ENCODE measurements around the gene EIF3I.
A peak's percentile ranks its signal among the peaks of the same experiment; 100 is the strongest.

The EIF3I gene

DNA sequence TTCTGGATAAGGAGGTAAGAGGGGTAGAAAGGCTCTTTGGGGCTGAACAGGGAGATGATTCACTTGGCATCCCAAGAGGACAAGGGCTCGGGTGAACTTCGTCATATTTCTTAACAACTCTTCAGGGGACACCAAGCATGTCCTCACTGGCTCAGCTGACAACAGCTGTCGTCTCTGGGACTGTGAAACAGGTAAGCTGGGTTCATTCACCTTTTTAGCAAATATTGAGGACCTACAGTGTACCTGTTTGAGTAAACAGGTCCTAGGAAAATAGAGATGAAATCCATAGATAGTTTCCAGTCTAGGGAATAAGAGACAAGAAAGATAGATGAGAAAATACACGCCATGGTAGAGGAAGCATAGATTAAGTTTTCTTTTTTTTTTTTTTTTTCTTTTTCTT lies 2.1 kb downstream of the EIF3I start:
- H3K36me3 ChIP-seq (ENCODE audit: insufficient read depth, low read length) = peaks cover 50% of the 10 kb centered on the region

DNA sequence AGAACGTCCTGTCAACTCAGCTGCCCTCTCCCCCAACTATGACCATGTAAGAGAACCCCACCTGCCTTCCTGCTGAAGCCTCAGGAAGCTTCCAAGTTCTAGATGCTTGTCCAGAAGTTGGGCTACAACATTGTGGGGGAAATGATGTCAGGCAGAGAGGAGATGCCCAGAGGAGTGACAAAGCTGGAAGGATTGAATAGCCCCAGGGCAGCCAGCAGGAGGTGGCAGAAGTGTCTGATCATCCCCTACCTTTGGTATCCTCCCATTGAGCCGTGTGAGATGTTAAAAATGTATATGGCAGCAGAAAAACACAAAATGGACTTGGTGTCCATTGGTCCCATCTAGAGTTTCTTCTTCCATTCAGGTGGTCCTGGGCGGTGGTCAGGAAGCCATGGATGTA lies 6.6 kb downstream of the EIF3I start:
- H3K36me3 ChIP-seq (ENCODE audit: insufficient read depth, low read length) = peaks cover 61% of the 10 kb centered on the region
- H3K27me3 ChIP-seq (ENCODE audit: insufficient read depth, low read length) = no peaks in the 10 kb centered on the region
- H3K4me3 ChIP-seq (ENCODE audit: low read length) = no peak overlapping the region
- no peaks in the 10 kb centered on the region for H3K9me3 ChIP-seq (ENCODE audit: low read length)
- H2AFZ ChIP-seq (ENCODE audit: low read depth, low read length) = no peak overlapping the region
- H3K4me1 ChIP-seq (ENCODE audit: insufficient read depth, low read length) = peaks cover 13% of the 10 kb centered on the region

More for the DNA sequence above, 2.1 kb downstream of the EIF3I start:
- no peaks in the 10 kb centered on the region for H3K27me3 ChIP-seq (ENCODE audit: insufficient read depth, low read length)
- H3K4me3 ChIP-seq (ENCODE audit: low read length) = no peak overlapping the region
- no peaks in the 10 kb centered on the region for H3K9me3 ChIP-seq (ENCODE audit: low read length)
- peaks cover 15% of the 10 kb centered on the region for H3K4me1 ChIP-seq (ENCODE audit: insufficient read depth, low read length)
- no peak overlapping the region for H2AFZ ChIP-seq (ENCODE audit: low read depth, low read length)

DNA sequence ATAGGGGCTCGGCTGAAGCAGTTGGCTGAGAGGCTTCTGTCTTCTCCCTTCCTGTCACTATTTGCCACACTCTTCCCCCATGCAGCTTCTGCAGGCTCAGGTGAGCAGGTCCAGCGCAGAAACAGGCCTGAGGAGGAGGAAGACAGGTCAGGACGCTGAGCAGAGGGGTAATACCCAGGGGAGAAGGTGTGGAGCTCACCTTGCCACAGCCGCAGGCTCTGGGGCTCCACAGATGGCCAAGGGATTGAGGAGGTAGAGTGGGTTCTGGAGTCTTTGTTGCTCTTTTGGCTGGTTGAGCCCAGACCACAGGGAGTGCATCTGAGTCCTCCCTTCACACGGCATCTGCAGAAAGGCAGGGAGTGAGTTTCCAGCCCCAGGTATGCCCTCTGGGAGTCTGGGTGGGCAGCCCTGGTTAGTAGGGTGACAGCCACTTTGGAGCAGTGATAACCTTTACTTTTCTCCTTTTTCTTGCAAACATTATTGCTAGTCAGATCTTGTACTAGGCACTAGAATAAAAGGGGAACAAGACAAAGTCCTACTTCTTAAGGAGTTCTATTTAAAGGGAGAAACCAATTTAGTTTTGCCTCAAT lies 9.7 kb downstream of the EIF3I start:
- H3K9me3 ChIP-seq (ENCODE audit: low read length) = no peaks in the 10 kb centered on the region
- H3K27me3 ChIP-seq (ENCODE audit: insufficient read depth, low read length) = no peaks in the 10 kb centered on the region
- H3K36me3 ChIP-seq (ENCODE audit: insufficient read depth, low read length) = peaks cover 41% of the 10 kb centered on the region
- no peak overlapping the region for H3K4me3 ChIP-seq (ENCODE audit: low read length)
- peaks cover 13% of the 10 kb centered on the region for H3K4me1 ChIP-seq (ENCODE audit: insufficient read depth, low read length)
- H2AFZ ChIP-seq (ENCODE audit: low read depth, low read length) = no peak overlapping the region

DNA sequence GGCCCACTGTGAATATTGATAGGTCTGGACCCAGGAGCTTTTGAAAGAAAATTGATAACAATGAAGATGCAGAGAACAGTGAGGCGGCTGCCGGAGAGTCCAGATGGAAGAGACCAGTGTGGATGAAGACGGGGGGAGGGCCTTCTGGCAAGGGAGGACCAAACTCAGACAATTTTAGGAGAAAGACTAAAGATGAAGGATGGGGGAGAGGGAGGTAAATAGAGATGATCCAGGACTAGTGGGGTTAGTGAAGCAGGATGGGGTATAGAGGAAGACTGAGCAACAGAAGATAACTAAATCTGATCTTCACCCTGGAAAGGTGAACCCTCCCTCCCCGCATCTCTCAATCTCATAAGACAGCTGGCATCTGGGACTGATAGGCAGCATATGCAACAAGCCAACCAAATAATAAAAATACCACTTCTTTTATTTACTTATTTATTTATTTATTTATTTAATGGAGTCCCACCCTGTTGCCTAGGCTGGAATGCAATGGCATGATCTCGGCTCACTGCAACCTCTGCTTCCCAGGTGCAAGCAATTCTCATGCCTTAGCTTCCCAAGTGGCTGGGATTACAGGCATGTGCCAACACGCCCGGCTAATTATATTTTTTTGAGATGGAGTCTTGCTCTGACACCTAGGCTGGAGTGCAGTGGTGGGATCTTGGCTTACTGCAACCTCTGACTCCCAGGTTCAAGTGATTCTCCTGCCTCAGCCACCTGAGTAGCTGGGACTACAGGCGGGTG lies 10.5 kb downstream of the EIF3I start:
- Histone ChIP-seq H3K36me3 (ENCODE audit: insufficient read depth, low read length) (peaks cover 33% of the 10 kb centered on the region), H3K4me3 (ENCODE audit: low read length) (no peak overlapping the region), H3K27me3 (ENCODE audit: insufficient read depth, low read length) (no peaks in the 10 kb centered on the region), H2AFZ (ENCODE audit: low read depth, low read length) (no peak overlapping the region), H3K4me1 (ENCODE audit: insufficient read depth, low read length) (peaks cover 13% of the 10 kb centered on the region), H3K9me3 (ENCODE audit: low read length) (no peaks in the 10 kb centered on the region)

DNA sequence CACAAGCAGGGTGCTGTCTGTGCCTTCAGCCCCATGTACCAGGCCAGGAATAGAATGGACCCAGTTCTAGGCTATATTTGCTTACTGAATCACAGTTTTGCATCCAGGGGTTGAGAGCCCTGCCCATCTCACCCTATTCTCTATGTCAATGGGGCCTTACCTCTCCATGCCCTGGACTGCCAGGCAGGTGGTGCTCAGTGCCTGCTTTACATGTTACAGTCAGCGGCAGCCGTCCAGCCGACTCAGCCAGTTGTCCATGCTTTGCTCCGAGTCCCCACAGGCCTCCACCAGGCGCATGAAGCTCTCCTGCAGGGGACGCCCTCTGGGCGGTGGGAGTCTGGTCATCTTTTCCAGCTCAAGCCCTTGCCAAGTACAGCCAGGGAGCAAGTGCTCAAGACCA lies 12.6 kb downstream of the EIF3I start:
- Histone ChIP-seq H3K4me3 (ENCODE audit: low read length) (no peak overlapping the region), H2AFZ (ENCODE audit: low read depth, low read length) (no peak overlapping the region), H3K27me3 (ENCODE audit: insufficient read depth, low read length) (no peaks in the 10 kb centered on the region), H3K9me3 (ENCODE audit: low read length) (no peaks in the 10 kb centered on the region), H3K4me1 (ENCODE audit: insufficient read depth, low read length) (peaks cover 13% of the 10 kb centered on the region), H3K36me3 (ENCODE audit: insufficient read depth, low read length) (peaks cover 19% of the 10 kb centered on the region)

DNA sequence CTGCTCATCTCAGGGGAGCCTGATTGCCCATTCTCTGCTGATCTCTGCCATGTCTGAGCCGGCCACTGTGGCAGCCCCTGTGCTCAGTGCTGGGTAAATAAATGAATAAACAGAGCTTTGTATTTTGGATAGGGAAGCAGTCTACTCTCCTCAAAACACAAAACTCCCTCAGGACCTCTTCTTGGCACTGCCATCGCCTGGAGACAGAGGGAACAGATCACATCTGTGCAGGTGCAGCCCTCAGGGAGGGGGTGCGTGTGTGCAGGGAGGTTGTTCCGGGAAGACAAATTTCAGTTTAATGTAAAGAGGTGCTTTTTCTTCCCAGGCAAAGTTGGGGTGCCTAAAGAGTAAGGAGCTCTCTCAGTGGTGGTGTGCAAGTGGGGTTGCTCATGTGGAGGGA lies 17.1 kb downstream of the EIF3I start:
- H3K9me3 ChIP-seq (ENCODE audit: low read length) = no peaks in the 10 kb centered on the region
- no peaks in the 10 kb centered on the region for H3K36me3 ChIP-seq (ENCODE audit: insufficient read depth, low read length)
- H2AFZ ChIP-seq (ENCODE audit: low read depth, low read length) = no peak overlapping the region
- no peak overlapping the region for H3K4me3 ChIP-seq (ENCODE audit: low read length)
- H3K27me3 ChIP-seq (ENCODE audit: insufficient read depth, low read length) = no peaks in the 10 kb centered on the region
- no peaks in the 10 kb centered on the region for H3K4me1 ChIP-seq (ENCODE audit: insufficient read depth, low read length)

DNA sequence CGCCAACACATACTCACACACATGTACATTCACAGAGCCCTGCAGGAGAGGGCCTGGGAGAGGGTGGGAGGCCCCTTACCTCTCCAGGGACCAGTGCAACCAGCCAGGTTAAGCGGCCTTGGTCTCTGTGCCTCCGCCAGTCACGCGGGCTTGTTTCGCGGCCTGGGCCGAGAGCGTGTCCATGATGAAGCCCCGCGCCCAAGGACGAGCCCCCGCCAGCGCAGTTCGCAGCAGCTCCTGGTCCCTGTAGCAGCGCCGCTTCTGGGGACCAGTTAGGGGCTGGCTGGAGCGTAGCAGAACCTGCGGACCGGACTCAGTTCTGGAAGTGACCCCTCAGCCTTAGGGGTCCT lies 17.6 kb downstream of the EIF3I start:
- Histone ChIP-seq H3K4me3 (ENCODE audit: low read length) (no peak overlapping the region), H3K9me3 (ENCODE audit: low read length) (no peaks in the 10 kb centered on the region)

DNA sequence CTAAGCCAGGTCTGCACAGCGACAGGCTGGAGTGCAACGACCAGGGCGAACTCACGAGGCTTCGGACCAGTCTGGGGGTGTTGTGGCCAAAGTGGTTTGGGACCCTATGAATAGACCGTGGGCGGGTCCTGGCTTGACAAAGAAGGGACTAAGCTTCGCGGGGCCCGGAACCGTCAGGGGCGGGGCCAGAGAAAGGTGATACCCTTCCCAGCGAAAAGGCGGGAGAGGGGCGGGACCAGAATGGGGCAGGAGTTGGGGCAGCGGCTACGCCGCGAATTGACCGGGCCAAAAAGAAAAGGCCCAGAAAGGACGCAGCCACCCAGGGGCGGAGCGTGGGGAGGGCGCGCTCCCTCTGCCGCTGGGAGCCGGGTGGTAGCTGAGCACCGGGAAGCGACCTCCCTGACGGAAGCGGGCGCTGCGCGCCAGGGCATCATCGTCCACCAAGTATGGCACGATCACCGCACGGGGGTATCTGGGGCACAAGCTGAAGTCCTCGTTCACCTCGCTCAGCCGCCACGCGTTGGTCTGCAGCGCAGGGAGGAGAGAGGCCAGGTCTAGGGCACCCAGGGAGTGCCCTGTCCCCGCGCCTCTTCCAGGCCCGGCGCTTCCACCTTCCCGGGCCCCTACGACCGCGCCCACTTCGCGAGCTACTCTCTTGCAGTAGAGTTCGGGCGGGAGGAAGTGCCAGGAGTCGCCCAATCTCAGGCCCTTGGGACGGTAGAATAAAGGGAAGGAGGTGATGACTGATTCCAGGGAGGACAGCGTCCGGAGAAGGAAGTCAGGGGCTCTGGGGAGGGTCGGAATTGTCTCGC lies 18.1 kb downstream of the EIF3I start:
- Histone ChIP-seq H3K4me3 (ENCODE audit: low read length) (no peak overlapping the region), H2AFZ (ENCODE audit: low read depth, low read length) (no peak overlapping the region), H3K9me3 (ENCODE audit: low read length) (no peaks in the 10 kb centered on the region), H3K4me1 (ENCODE audit: insufficient read depth, low read length) (no peaks in the 10 kb centered on the region), H3K36me3 (ENCODE audit: insufficient read depth, low read length) (no peaks in the 10 kb centered on the region), H3K27me3 (ENCODE audit: insufficient read depth, low read length) (no peaks in the 10 kb centered on the region)

More for the DNA sequence above, 17.6 kb downstream of the EIF3I start:
- no peaks in the 10 kb centered on the region for H3K27me3 ChIP-seq (ENCODE audit: insufficient read depth, low read length)
- no peaks in the 10 kb centered on the region for H3K36me3 ChIP-seq (ENCODE audit: insufficient read depth, low read length)
- H2AFZ ChIP-seq (ENCODE audit: low read depth, low read length) = no peak overlapping the region
- H3K4me1 ChIP-seq (ENCODE audit: insufficient read depth, low read length) = no peaks in the 10 kb centered on the region

DNA sequence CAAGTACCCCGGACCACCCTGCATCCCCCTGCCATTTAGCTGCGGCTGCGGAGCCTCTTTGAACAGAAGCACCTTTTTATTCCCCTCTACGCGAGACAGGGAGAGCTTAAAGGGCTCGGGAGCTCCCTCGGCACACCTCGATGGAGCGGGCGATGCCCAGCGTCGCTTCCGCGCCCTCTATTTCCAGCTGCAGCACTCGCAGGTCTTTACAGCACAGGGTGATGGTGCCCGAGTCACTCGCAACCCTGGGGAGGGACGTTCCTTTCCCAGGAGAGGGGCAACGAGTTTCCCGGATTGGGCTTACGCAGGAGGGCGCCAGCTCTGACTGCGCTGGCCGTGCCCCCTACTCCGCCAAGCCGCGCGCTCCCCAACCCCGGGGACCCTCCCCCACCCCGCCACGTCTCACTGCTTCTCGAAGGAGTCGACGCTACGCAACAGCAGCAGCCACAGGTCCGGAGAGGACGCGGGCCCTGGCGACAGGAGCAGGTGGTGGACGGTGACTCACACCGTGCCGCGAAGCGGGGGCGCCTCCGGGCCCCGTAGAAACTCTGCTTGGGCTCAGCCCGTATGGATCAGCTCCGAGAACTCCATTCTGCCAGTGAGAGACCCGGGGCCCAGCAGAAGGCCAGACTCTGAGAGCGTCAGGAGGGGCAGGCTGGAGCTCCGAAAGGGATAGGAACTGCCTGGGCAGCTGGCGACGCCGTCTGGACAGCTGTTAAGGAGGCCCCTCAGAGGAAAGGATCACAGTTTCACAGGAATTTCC lies 19.0 kb downstream of the EIF3I start:
- H2AFZ ChIP-seq (ENCODE audit: low read depth, low read length) = peak overlapping the region; percentile 15
- H3K4me1 ChIP-seq (ENCODE audit: insufficient read depth, low read length) = no peaks in the 10 kb centered on the region
- no peaks in the 10 kb centered on the region for H3K27me3 ChIP-seq (ENCODE audit: insufficient read depth, low read length)
- H3K9me3 ChIP-seq (ENCODE audit: low read length) = no peaks in the 10 kb centered on the region
- H3K4me3 ChIP-seq (ENCODE audit: low read length) = peak overlapping the region; percentile 29
- no peaks in the 10 kb centered on the region for H3K36me3 ChIP-seq (ENCODE audit: insufficient read depth, low read length)

DNA sequence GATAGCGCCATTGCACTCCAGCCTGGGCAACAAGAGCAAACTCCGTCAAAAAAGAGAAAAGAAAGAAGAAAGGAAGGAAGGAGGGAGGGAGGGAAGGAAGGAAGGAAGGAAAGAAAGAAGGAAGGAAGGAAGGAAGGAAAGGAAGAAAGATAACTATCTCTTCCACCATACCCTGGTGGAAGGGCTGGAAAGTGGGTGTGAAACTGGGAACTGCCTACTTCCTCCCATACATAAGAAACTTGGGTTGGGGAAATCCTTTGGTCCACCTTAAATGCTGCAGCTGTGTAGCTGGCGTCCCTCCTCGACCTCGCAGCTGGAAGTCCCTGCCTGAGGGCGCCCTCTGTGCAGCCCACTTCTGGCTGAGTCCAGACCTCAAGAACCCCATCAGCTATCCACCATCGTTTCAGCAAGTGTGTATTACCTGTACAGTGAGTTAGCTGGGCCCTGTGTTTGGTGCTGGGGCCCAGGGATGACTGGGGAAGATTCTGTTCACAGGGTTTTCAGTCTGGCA lies 20.2 kb downstream of the EIF3I start:
- H3K36me3 ChIP-seq (ENCODE audit: insufficient read depth, low read length) = no peaks in the 10 kb centered on the region
- H3K27me3 ChIP-seq (ENCODE audit: insufficient read depth, low read length) = no peaks in the 10 kb centered on the region
- H3K9me3 ChIP-seq (ENCODE audit: low read length) = no peaks in the 10 kb centered on the region
- no peaks in the 10 kb centered on the region for H3K4me1 ChIP-seq (ENCODE audit: insufficient read depth, low read length)
- no peak overlapping the region for H3K4me3 ChIP-seq (ENCODE audit: low read length)
- H2AFZ ChIP-seq (ENCODE audit: low read depth, low read length) = no peak overlapping the region

DNA sequence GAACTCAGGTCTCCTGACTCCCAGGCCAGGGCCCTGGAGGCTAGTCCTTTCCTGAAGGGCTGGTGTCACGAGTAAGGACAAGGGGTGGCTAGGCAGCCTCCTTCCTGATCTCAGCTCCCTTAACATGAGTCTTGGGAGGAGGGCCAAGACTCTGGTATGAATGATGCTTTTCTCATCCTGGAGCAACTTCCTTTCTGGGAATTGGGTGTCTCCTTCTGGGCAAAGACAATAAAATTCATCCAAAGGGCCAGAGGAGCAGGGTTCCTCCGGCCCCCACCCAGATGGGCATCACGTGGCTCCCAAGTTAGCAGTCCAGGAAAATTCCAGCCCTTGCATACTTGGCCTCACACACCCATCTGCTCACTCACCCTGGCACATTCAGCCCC lies 24.7 kb downstream of the EIF3I start, which contains the start of gene FAM167B:
TSS of gene FAM167B (plus strand) at position 335 of the 386 bp plus-strand sequence. CDS start 200 bp downstream, outside the sequence.
- Histone ChIP-seq H3K9me3 (ENCODE audit: low read length) (no peaks in the 10 kb centered on the region), H3K4me1 (ENCODE audit: insufficient read depth, low read length) (peaks cover 13% of the 10 kb centered on the region), H3K36me3 (ENCODE audit: insufficient read depth, low read length) (no peaks in the 10 kb centered on the region), H3K27me3 (ENCODE audit: insufficient read depth, low read length) (no peaks in the 10 kb centered on the region), H2AFZ (ENCODE audit: low read depth, low read length) (no peak within 1 kb of the TSS), H3K4me3 (ENCODE audit: low read length) (no peak within 1 kb of the TSS)

DNA sequence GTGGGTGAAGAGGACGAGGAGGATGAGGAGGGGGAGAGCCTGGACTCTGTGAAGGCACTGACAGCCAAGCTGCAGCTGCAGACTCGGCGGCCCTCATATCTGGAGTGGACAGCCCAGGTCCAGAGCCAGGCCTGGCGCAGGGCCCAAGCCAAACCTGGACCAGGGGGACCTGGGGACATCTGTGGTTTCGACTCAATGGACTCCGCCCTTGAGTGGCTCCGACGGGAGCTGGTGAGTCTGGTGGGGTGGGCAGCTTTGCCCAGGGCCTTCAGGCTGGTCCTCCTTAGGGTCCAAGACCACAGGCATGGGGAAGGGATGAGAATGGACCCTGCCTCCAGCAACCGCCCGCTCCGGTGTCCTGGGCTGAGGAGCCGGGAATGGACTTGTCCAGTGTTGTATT lies 25.2 kb downstream of the EIF3I start:
- Histone ChIP-seq H3K27me3 (ENCODE audit: insufficient read depth, low read length) (no peaks in the 10 kb centered on the region), H2AFZ (ENCODE audit: low read depth, low read length) (no peak overlapping the region), H3K4me1 (ENCODE audit: insufficient read depth, low read length) (peaks cover 13% of the 10 kb centered on the region), H3K9me3 (ENCODE audit: low read length) (no peaks in the 10 kb centered on the region), H3K4me3 (ENCODE audit: low read length) (no peak overlapping the region), H3K36me3 (ENCODE audit: insufficient read depth, low read length) (no peaks in the 10 kb centered on the region)
